Ovary (tissue), 9 donors: ENCODE results near the gene DPYSL5. TPM values are rescaled to one million over a fixed set of nuclear protein-coding genes. Genes with fewer than 3 reads are reported as not detected.

Source experiments
- DNase-seq, 5 donors: peaks; one replicate each; pipeline ENCODE4 v3.0.0-alpha.2; 2019 to 2020
- H3K27ac ChIP-seq, 2 donors: fragments of 200-600 bp; one replicate each; pipeline versions ENCODE4 v1.5.1 to v1.8.0; 2019 to 2022
- H3K27me3 ChIP-seq: fragments of 200-600 bp; one replicate; pipeline ENCODE4 v1.8.0; 2022
- H3K36me3 ChIP-seq: fragments of 200-600 bp; sonication (generic); one replicate; pipeline ENCODE4 v1.5.1; 2019
- H3K4me1 ChIP-seq: one replicate; pipeline ENCODE4 v1.8.1; 2013; ENCODE audit warnings: mild to moderate bottlenecking, moderate library complexity; ENCODE audit not compliant: insufficient read depth
- H3K4me3 ChIP-seq: fragments of 200-600 bp; sonication (generic); one replicate; pipeline ENCODE4 v1.5.1; 2017
- H3K9me3 ChIP-seq, 2 donors: fragments of 200-600 bp in 1 of 2; sonication (generic) in 1 of 2; one replicate each; pipeline versions ENCODE4 v1.5.1 to v1.8.1; 2013 to 2019; ENCODE audit warnings: mild to moderate bottlenecking in 1 of 2, moderate library complexity in 1 of 2
- EP300 ChIP-seq: sonication (generic); formaldehyde crosslinking; IDR thresholded peaks from one replicate; pipeline ENCODE4 v1.6.1; 2017; ENCODE audit warnings: antibody characterized with exemption
- POLR2A ChIP-seq: fragments of 450-650 bp; IDR thresholded peaks from one replicate; pipeline ENCODE4 v1.6.1; 2017; ENCODE audit warnings: antibody characterized with exemption, mild to moderate bottlenecking, moderate library complexity
- WGBS, 3 donors: extraction: QIAGEN DNeasy Blood & Tissue Kit in 1 of 3; methylation state at CpG; one replicate each; pipeline versions ENCODE4 v1.1.5 to v1.1.7; 2013 to 2017; 5-methylcytosine and 5-hydroxymethylcytosine counted together
- intact Hi-C, 4 donors: fragments of 100-400 bp; cut with DNase I; formaldehyde crosslinking; loops; one replicate each; pipeline versions ENCODE4 v1.11.0 to v1.15.1; 2022 to 2023
- polyA plus RNA-seq, 2 donors: library from polyadenylated mRNA; stranded (reverse); fragments of 200-250 nt in 1 of 2; fragments of 350-450 nt in 1 of 2; fragmentation: Illumina TruSeq in 1 of 2; extraction: RNeasy Lipid Tissue Mini Kit (QIAGEN cat#74804) in 1 of 2; gene quantifications; one replicate each; pipeline ENCODE4 v1.2.3, GENCODE V29; 2013 to 2014
- total RNA-seq, 7 donors: library from RNA; depleted of rRNA in 2 of 7; stranded (reverse); fragments of >200 nt in 2 of 7; fragmentation: NEBNext Ultra II Directional in 3 of 7; extraction: Animal tissue kit (Norgen Biotek cat#: 25700) in 3 of 7; gene quantifications; one replicate each; pipeline versions ENCODE4 v1.1.0 to v1.2.4, GENCODE V29; 2016 to 2023
- TF ChIP-seq, protein P1 (sequence below), 3 donors: fragments of 450-650 bp in 2 of 3; fragments of 200-600 bp in 1 of 3; IDR thresholded peaks; one replicate each; pipeline versions ENCODE4 v1.5.1 to v1.8.0; 2016 to 2022; ENCODE audit warnings: antibody characterized with exemption in 3 of 3, mild to moderate bottlenecking in 1 of 3
- donor health status: DM: no; HTN: no; CAD: no; lungs with moderate emphysema.
- donor health status: DM: no; HTN: no; CAD: no.
- donor health status: Bipolar disorder and iron deficiency.
- donor health status: DM: yes; HTN: yes; CAD: no.
- donor health status: DM: no; HTN: no; CAD: no.
- donor health status: DM: yes; HTN: yes; CAD: no.

The DPYSL5 gene
- total and polyA plus RNA-seq, 9 donors: 0.05 to 0.78 (median 0.17) TPM; not detected in 3

DNA sequence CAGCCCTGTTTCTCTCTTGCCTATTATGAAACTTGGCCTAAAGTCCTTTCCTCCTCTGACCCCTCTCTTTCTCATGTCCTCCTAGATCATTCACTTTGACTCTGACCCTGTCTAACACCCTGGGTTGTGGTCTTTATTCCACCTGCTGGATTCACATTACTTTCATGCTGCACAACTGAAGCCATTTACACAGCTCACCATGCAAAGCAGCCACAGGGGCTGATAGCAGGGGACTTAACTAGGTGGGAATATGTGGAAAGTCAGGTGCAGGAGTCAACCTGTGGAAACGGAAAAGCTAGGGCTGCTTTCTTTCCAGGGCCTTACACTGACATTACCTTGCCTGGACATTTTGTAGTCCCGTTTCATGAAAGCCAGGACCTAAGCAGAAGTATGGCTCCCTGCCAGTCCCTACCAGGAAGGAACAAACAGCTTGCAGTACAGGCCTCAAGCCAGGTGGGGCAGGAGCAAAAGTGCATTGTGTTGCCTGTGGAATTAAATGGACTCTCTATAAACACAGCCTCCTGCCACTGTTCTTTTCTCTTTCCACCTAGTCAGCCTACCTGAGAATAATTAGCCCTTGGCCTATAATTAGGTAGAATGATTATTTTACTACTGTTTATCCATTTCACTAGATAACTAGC lies 134.3 kb downstream of the DPYSL5 start:
- WGBS, 3 donors: 25 to 27% (median 27%) methylated on average over 2 of the region's 2 CpGs
- Histone ChIP-seq H3K9me3 (no peaks in the 10 kb centered on the region), H3K36me3 (no peaks in the 10 kb centered on the region), H3K27ac (no peak overlapping the region), H3K4me1 (peaks cover 11% of the 10 kb centered on the region), H3K27me3 (no peaks in the 10 kb centered on the region), H3K4me3 (no peak overlapping the region)
- TF ChIP-seq, protein P1, sequence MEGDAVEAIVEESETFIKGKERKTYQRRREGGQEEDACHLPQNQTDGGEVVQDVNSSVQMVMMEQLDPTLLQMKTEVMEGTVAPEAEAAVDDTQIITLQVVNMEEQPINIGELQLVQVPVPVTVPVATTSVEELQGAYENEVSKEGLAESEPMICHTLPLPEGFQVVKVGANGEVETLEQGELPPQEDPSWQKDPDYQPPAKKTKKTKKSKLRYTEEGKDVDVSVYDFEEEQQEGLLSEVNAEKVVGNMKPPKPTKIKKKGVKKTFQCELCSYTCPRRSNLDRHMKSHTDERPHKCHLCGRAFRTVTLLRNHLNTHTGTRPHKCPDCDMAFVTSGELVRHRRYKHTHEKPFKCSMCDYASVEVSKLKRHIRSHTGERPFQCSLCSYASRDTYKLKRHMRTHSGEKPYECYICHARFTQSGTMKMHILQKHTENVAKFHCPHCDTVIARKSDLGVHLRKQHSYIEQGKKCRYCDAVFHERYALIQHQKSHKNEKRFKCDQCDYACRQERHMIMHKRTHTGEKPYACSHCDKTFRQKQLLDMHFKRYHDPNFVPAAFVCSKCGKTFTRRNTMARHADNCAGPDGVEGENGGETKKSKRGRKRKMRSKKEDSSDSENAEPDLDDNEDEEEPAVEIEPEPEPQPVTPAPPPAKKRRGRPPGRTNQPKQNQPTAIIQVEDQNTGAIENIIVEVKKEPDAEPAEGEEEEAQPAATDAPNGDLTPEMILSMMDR (IDR thresholded peaks at IDR 0.05): peak; percentile 24 to 50 (median 48)
- TF ChIP-seq EP300: no peak
- peak; percentile 62 to 84 (median 78) for DNase-seq
- intact Hi-C loops: no loop called here

DNA sequence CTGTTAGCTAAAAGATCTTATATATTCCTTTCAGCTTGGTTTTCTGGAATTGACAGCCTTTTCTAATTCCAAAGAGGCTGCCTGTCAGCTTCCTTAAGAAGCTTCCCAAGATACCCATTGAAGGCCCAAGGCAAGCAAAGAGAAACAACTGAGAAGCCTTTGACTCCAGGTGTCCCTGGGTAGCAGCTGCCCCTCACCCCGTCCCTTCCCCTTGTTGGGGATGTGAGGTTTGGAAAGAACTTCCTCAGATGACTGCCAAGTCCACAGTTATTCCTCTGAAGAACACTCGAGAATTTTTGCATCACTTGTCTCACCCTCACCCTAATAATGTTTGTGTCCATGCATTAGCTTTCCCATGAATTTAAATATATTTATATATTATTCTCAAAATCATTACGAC lies 135.8 kb downstream of the DPYSL5 start:
- WGBS, 3 donors: 78 to 83% (median 80%) methylated on average over 3 of the region's 3 CpGs
- Histone ChIP-seq H3K9me3 (no peaks in the 10 kb centered on the region), H3K4me1 (peaks cover 11% of the 10 kb centered on the region), H3K36me3 (no peaks in the 10 kb centered on the region), H3K27ac (no peak overlapping the region), H3K4me3 (no peak overlapping the region), H3K27me3 (no peaks in the 10 kb centered on the region)
- TF ChIP-seq, protein P1 (IDR thresholded peaks at IDR 0.05): no peak
- no peak for TF ChIP-seq POLR2A
- TF ChIP-seq EP300: no peak
- intact Hi-C loops: no loop called here
- no peak for DNase-seq

DNA sequence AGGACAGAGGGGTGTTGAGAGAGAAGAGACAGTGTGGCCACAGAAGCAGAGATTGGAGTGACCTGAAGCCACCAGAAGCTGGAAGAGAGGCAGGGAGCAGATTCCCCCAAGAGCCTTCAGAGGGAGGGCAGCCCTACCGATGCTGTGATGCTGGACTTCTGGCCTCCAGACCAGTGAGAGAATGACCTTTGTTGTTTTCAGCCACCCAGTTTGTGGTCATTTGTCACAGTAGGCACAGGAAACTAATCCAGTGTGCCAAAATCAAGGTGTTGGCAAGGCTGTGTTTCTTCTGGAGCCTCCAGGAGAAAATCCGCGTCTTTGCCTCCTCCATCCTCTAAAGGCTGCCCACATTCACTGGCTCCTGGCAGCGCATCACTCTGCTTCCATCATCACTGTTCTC lies 137.9 kb downstream of the DPYSL5 start:
- TF ChIP-seq, protein P1 (IDR thresholded peaks at IDR 0.05): no peak
- TF ChIP-seq POLR2A (no peak), EP300 (no peak)
- 94 to 96% (median 95%) methylated on average over 4 of the region's 4 CpGs for WGBS, 3 donors

DNA sequence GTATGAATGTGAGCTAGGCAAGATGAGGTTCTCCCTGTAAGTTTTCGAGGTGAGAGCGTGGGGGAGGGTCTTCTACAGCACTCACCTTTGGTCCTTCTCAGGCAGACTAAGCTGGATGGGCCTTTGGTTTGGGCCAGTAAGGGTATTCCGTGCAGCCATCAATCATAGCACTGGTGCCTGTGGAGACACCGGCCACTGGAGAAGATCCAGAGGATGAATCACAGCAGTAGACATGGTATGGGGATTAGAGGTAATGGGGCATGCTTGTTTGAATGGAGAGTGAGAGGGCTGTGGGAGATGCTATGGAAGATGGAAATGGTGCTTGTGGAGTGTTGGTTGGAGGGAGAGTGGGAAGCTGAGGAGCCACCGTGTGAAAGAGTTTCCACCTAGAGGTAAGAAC lies 138.6 kb downstream of the DPYSL5 start:
- TF ChIP-seq EP300 (no peak), POLR2A (no peak)
- TF ChIP-seq, protein P1 (IDR thresholded peaks at IDR 0.05): no peak
- no peaks in the 10 kb centered on the region for H3K27me3 ChIP-seq
- DNase-seq: no peak
- 85 to 89% (median 86%) methylated on average over 5 of the region's 5 CpGs for WGBS, 3 donors
- H3K36me3 ChIP-seq: no peaks in the 10 kb centered on the region
- H3K4me3 ChIP-seq: no peak overlapping the region
- no peaks in the 10 kb centered on the region for H3K9me3 ChIP-seq
- peaks cover 3% of the 10 kb centered on the region for H3K4me1 ChIP-seq
- intact Hi-C loops: no loop called here
- H3K27ac ChIP-seq: no peak overlapping the region

More for the DNA sequence above, 137.9 kb downstream of the DPYSL5 start:
- intact Hi-C loops: no loop called here
- Histone ChIP-seq H3K4me3 (no peak overlapping the region), H3K27me3 (no peaks in the 10 kb centered on the region), H3K4me1 (peaks cover 5% of the 10 kb centered on the region), H3K9me3 (no peaks in the 10 kb centered on the region), H3K36me3 (no peaks in the 10 kb centered on the region), H3K27ac (no peak overlapping the region)
- no peak for DNase-seq
